MCF 10A (cell line): ENCODE results near the gene TPRN. TPM values are rescaled to one million over a fixed set of nuclear protein-coding genes. Genes with fewer than 3 reads are reported as not detected.

Experiments
- BruUV-seq: library from RNA; stranded (reverse); fragments of 400-500 nt; replicated peaks from 2 replicates; lab custom pipeline; 2021; lab: Mats Ljungman, UMichigan
- CTCF ChIA-PET: fragments of 300-600 bp; sonication (Branson Sonifier 250); formaldehyde crosslinking; extraction: SDS; loops from one replicate; lab custom pipeline; 2021; ENCODE audit warnings: antibody characterized with exemption, inconsistent platforms; lab: Yijun Ruan, JAX
- POLR2A ChIA-PET: fragments of 300-600, 350-650 bp; sonication (Branson Sonifier 250); formaldehyde crosslinking; extraction: SDS; loops from one replicate; lab custom pipeline; 2020; ENCODE audit warnings: antibody characterized with exemption, inconsistent platforms; lab: Yijun Ruan, JAX
- DNase-seq: peaks from one replicate; pipeline ENCODE4 v3.0.0-alpha.2; 2018; ENCODE audit not compliant: unreplicated experiment
- H3K27ac Mint-ChIP-seq: one replicate; pipeline ENCODE4 v1.8.0; 2022; ENCODE audit warnings: mild to moderate bottlenecking, low read depth, mixed read lengths; ENCODE audit not compliant: unreplicated experiment
- H3K27me3 Mint-ChIP-seq: one replicate; pipeline ENCODE4 v1.8.0; 2022; ENCODE audit warnings: mixed read lengths; ENCODE audit not compliant: insufficient read depth, unreplicated experiment
- H3K36me3 Mint-ChIP-seq: one replicate; pipeline ENCODE4 v1.8.0; 2022; ENCODE audit warnings: mild to moderate bottlenecking, moderate library complexity, mixed read lengths; ENCODE audit not compliant: insufficient read depth, unreplicated experiment
- H3K4me1 Mint-ChIP-seq: one replicate; pipeline ENCODE4 v1.8.0; 2022; ENCODE audit warnings: mixed read lengths; ENCODE audit not compliant: insufficient read depth, unreplicated experiment
- H3K4me3 Mint-ChIP-seq: one replicate; pipeline ENCODE4 v1.8.0; 2022; ENCODE audit warnings: mild to moderate bottlenecking, moderate library complexity, mixed read lengths; ENCODE audit not compliant: unreplicated experiment
- H3K9me3 Mint-ChIP-seq: one replicate; pipeline ENCODE4 v1.8.0; 2022; ENCODE audit warnings: mixed read lengths; ENCODE audit not compliant: unreplicated experiment
- intact Hi-C: fragments of 100-400 bp; cut with micrococcal nuclease; formaldehyde crosslinking; loops from 2 replicates; pipeline ENCODE4 v1.14.1; 2022
- total RNA-seq: library from RNA; stranded (reverse); gene quantifications from 2 replicates; pipeline ENCODE4 v1.2.3, GENCODE V29; 2022
- TF ChIP-seq, protein P1 (sequence below): fragments of 200-600 bp; IDR thresholded peaks from one replicate; pipeline ENCODE4 v1.8.0; 2022; ENCODE audit warnings: antibody characterized with exemption, mild to moderate bottlenecking; ENCODE audit not compliant: unreplicated experiment

The TPRN gene
- total RNA-seq, 1 experiment from 2014 or later: 13.4 TPM

DNA sequence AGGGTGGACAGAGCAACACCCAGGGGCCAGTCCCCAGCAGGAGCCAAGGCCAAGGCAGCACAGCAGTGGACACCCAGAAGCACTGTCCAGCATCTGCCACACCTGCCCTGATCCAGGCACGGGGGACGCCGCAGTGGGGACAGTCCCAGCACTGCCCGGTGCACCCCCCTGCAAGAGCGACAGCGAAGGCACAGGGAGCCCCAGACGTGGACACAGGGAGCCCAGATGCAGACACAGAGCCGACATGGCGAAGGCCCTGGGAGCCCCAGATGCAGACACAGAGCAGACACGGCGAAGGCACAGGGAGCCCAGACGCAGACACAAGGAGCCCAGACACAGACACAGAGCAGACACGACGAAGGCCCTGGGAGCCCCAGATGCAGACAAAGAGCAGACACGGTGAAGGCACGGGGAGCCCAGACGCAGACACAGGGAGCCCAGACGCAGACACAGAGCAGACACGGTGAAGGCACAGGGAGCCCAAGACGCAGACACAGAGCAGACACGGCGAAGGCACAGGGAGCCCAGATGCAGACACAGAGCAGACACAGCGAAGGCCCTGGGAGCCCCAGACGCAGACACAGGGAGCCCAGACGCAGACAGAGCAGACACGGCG is 16.5 kb downstream of the TPRN start:
- intact Hi-C loops: no loop called here
- no peak overlapping the region for H3K4me3 Mint-ChIP-seq
- peaks cover 7% of the 10 kb centered on the region for H3K4me1 Mint-ChIP-seq

DNA sequence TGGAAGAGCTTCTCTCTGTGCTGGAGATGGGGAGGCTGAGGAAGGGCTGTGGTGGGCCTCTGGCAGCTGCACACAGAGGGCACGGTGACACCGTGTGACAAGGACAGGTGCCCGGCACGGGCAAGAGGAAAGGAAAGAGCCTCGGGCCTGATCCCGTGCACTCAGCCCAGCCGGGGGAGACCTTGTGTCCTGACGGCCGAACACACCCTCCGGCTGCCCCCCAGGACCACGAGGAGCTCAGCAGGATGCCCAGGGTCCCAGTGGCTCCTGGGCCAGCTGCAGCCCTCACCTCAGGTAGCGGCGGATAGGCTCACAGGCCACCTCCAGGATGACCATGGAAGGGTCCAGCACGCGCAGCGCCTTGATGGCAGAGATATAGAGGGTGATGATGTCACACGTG is 17.7 kb downstream of the TPRN start:
- no peak overlapping the region for H3K4me3 Mint-ChIP-seq

More for the DNA sequence above, 16.5 kb downstream of the TPRN start:
- Mint-ChIP-seq H3K27ac (no peak overlapping the region), H3K36me3 (peaks cover 21% of the 10 kb centered on the region), H3K9me3 (no peaks in the 10 kb centered on the region), H3K27me3 (no peaks in the 10 kb centered on the region)
- ChIA-PET POLR2A (interaction anchor here (1.0 kb wide), 1 partner anchor 17 kb away, joined by 3 read pairs; no protein-coding TSS in a partner anchor), CTCF (no interaction called here)
- TF ChIP-seq, protein P1, sequence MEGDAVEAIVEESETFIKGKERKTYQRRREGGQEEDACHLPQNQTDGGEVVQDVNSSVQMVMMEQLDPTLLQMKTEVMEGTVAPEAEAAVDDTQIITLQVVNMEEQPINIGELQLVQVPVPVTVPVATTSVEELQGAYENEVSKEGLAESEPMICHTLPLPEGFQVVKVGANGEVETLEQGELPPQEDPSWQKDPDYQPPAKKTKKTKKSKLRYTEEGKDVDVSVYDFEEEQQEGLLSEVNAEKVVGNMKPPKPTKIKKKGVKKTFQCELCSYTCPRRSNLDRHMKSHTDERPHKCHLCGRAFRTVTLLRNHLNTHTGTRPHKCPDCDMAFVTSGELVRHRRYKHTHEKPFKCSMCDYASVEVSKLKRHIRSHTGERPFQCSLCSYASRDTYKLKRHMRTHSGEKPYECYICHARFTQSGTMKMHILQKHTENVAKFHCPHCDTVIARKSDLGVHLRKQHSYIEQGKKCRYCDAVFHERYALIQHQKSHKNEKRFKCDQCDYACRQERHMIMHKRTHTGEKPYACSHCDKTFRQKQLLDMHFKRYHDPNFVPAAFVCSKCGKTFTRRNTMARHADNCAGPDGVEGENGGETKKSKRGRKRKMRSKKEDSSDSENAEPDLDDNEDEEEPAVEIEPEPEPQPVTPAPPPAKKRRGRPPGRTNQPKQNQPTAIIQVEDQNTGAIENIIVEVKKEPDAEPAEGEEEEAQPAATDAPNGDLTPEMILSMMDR: no peak
- no TSS peak for BruUV-seq
- no peak for DNase-seq

GRCh38 chr9:137181680-137182079 is 18.9 kb downstream of the TPRN start:
- POLR2A ChIA-PET: interaction anchor here (0.6 to 2.0 kb wide), 2 partner anchors 8 to 52 kb away, joined by 3 to 6 read pairs; no protein-coding TSS in a partner anchor
- no peak for DNase-seq
- CTCF ChIA-PET: interaction anchor here (0.6 kb wide), 1 partner anchor 64 kb away, joined by 3 read pairs; no protein-coding TSS in a partner anchor
- no TSS peak for BruUV-seq
- TF ChIP-seq, protein P1: no peak
- Mint-ChIP-seq H3K36me3 (peaks cover 25% of the 10 kb centered on the region), H3K27ac (no peak overlapping the region), H3K27me3 (no peaks in the 10 kb centered on the region), H3K9me3 (no peaks in the 10 kb centered on the region), H3K4me1 (peaks cover under 1% of the 10 kb centered on the region), H3K4me3 (no peak overlapping the region)
- intact Hi-C loops: no loop called here

More for the DNA sequence above, 17.7 kb downstream of the TPRN start:
- intact Hi-C loops: no loop called here
- TF ChIP-seq, protein P1: no peak
- Mint-ChIP-seq H3K36me3 (peaks cover 25% of the 10 kb centered on the region), H3K9me3 (no peaks in the 10 kb centered on the region), H3K27me3 (no peaks in the 10 kb centered on the region), H3K4me1 (peaks cover 4% of the 10 kb centered on the region), H3K27ac (no peak overlapping the region)
- CTCF ChIA-PET: interaction anchor here (0.6 kb wide), 1 partner anchor 92 kb away, joined by 4 read pairs; no protein-coding TSS in a partner anchor
- no TSS peak for BruUV-seq
- POLR2A ChIA-PET: interaction anchor here (1.0 kb wide), 1 partner anchor 18 kb away, joined by 3 read pairs; no protein-coding TSS in a partner anchor
- DNase-seq: no peak

GRCh38 chr9:137180491-137180890 is 20.1 kb downstream of the TPRN start:
- Mint-ChIP-seq H3K27ac (no peak overlapping the region), H3K9me3 (no peaks in the 10 kb centered on the region), H3K4me3 (no peak overlapping the region), H3K4me1 (no peaks in the 10 kb centered on the region), H3K36me3 (peaks cover 25% of the 10 kb centered on the region), H3K27me3 (no peaks in the 10 kb centered on the region)
- intact Hi-C loops: no loop called here
- BruUV-seq: no TSS peak
- TF ChIP-seq, protein P1: no peak
- CTCF ChIA-PET: no interaction called here
- no peak for DNase-seq
- POLR2A ChIA-PET: interaction anchor here (2.0 kb wide), 1 partner anchor 51 kb away, joined by 6 read pairs; no protein-coding TSS in a partner anchor
